H9 (cell line): ENCODE data around the gene VPS41. TPM values are rescaled to one million over a fixed set of nuclear protein-coding genes. Genes with fewer than 3 reads are reported as not detected.

Experiments
- DNase-seq: peaks from one replicate; pipeline ENCODE4 v3.0.0-alpha.2; 2017
- H2AFZ ChIP-seq: one replicate; pipeline ENCODE4 v1.6.1; 2013; ENCODE audit warnings: mild to moderate bottlenecking, low read length, control low read depth, moderate library complexity
- H2AK5ac ChIP-seq: 2 replicates; pipeline ENCODE4 v1.6.1; 2013; ENCODE audit warnings: low read length, control low read depth, mixed read lengths; ENCODE audit not compliant: insufficient read length
- H2BK120ac ChIP-seq: one replicate; pipeline ENCODE4 v1.6.1; 2013; ENCODE audit warnings: low read depth, mild to moderate bottlenecking, low read length, control low read depth, inconsistent platforms; ENCODE audit not compliant: poor library complexity, severe bottlenecking
- H2BK12ac ChIP-seq: 2 replicates; pipeline ENCODE4 v1.6.1; 2013; ENCODE audit warnings: low read length, control low read depth, mixed read lengths, low read depth; ENCODE audit not compliant: insufficient read length
- H2BK15ac ChIP-seq: 2 replicates; pipeline ENCODE4 v1.6.1; 2013; ENCODE audit warnings: low read depth, low read length, control low read depth
- H2BK20ac ChIP-seq: one replicate; pipeline ENCODE4 v1.6.1; 2013; ENCODE audit warnings: low read depth, mild to moderate bottlenecking, low read length, control low read depth, inconsistent platforms; ENCODE audit not compliant: poor library complexity, severe bottlenecking
- H2BK5ac ChIP-seq: 2 replicates; pipeline ENCODE4 v1.6.1; 2013; ENCODE audit warnings: low read length, control low read depth, mixed read lengths; ENCODE audit not compliant: insufficient read length
- H3K14ac ChIP-seq: 2 replicates; pipeline ENCODE4 v1.6.1; 2013; ENCODE audit warnings: low read length, control low read depth; ENCODE audit not compliant: insufficient read depth
- H3K18ac ChIP-seq: 2 replicates; pipeline ENCODE4 v1.6.1; 2013; ENCODE audit warnings: low read depth, mild to moderate bottlenecking, mixed read lengths, low read length, control low read depth; ENCODE audit not compliant: insufficient read length
- H3K23ac ChIP-seq: 2 replicates; pipeline ENCODE4 v1.6.1; 2013; ENCODE audit warnings: low read length, control low read depth, mixed read lengths, low read depth; ENCODE audit not compliant: insufficient read length
- H3K23me2 ChIP-seq: 2 replicates; pipeline ENCODE4 v1.6.1; 2013; ENCODE audit warnings: low read depth, mild to moderate bottlenecking, mixed read lengths, low read length, control low read depth; ENCODE audit not compliant: insufficient read length, poor library complexity, severe bottlenecking
- H3K27ac ChIP-seq: 2 replicates; pipeline ENCODE4 v1.5.1; 2013; ENCODE audit warnings: low read length, control low read depth, mixed read lengths, low read depth; ENCODE audit not compliant: insufficient read length
- H3K27me3 ChIP-seq: 2 replicates; pipeline ENCODE4 v1.6.1; 2013; ENCODE audit warnings: low read length, control low read depth, inconsistent platforms; ENCODE audit not compliant: insufficient read depth
- H3K4ac ChIP-seq: 2 replicates; pipeline ENCODE4 v1.6.1; 2013; ENCODE audit warnings: low read depth, mild to moderate bottlenecking, control low read depth, inconsistent platforms, low read length, moderate library complexity
- H3K4me1 ChIP-seq: 2 replicates; pipeline ENCODE4 v1.6.1; 2013; ENCODE audit warnings: low read length, control low read depth, inconsistent platforms; ENCODE audit not compliant: insufficient read depth
- H3K4me2 ChIP-seq: 2 replicates; pipeline ENCODE4 v1.6.1; 2013; ENCODE audit warnings: low read length, control low read depth, mixed read lengths; ENCODE audit not compliant: insufficient read length, insufficient read depth
- H3K56ac ChIP-seq: 2 replicates; pipeline ENCODE4 v1.6.1; 2013; ENCODE audit warnings: low read depth, mild to moderate bottlenecking, mixed read lengths, low read length, control low read depth; ENCODE audit not compliant: insufficient read length
- H3K79me1 ChIP-seq: 2 replicates; pipeline ENCODE4 v1.6.1; 2013; ENCODE audit warnings: low read depth, mild to moderate bottlenecking, moderate library complexity, low read length, control low read depth, inconsistent platforms; ENCODE audit not compliant: insufficient read depth, poor library complexity, severe bottlenecking
- H3K79me2 ChIP-seq: 2 replicates; pipeline ENCODE4 v1.6.1; 2013; ENCODE audit warnings: low read length, control low read depth, inconsistent platforms; ENCODE audit not compliant: insufficient read depth
- H3K9ac ChIP-seq: 2 replicates; pipeline ENCODE4 v1.6.1; 2013; ENCODE audit warnings: low read length, control low read depth, mixed read lengths; ENCODE audit not compliant: insufficient read length; ENCODE audit errors: extremely low read depth
- H3K9me3 ChIP-seq: one replicate; pipeline ENCODE4 v1.6.1; 2013; ENCODE audit warnings: low read depth, low read length, inconsistent platforms; ENCODE audit not compliant: control insufficient read depth
- H3T11ph ChIP-seq: one replicate; pipeline ENCODE4 v1.6.1; 2013; ENCODE audit warnings: mild to moderate bottlenecking, low read length, control low read depth, inconsistent platforms
- H4K20me1 ChIP-seq: one replicate; pipeline ENCODE4 v1.6.1; 2013; ENCODE audit not compliant: control insufficient read depth, insufficient read length, insufficient read depth
- H4K5ac ChIP-seq: 2 replicates; pipeline ENCODE4 v1.6.1; 2013; ENCODE audit warnings: low read depth, mild to moderate bottlenecking, mixed read lengths, low read length, control low read depth; ENCODE audit not compliant: insufficient read length
- H4K8ac ChIP-seq: replicated peaks from 2 replicates; pipeline ENCODE4 v1.6.1; 2013; ENCODE audit warnings: low read length, control low read depth, mixed read lengths, low read depth; ENCODE audit not compliant: insufficient read length
- H4K91ac ChIP-seq: 2 replicates; pipeline ENCODE4 v1.6.1; 2013; ENCODE audit warnings: low read depth, mild to moderate bottlenecking, moderate library complexity, mixed read lengths, low read length, control low read depth; ENCODE audit not compliant: insufficient read length
- H3K27ac Mint-ChIP-seq, 3 experiments: 2 replicates in 2 of 3; 3 replicates in 1 of 3; pipeline ENCODE4 v1.8.0; 2020 to 2021; ENCODE audit warnings: mixed read lengths in 3 of 3, mild to moderate bottlenecking in 1 of 3, moderate library complexity in 1 of 3
- H3K27me3 Mint-ChIP-seq: 2 replicates; pipeline ENCODE4 v1.8.0; 2021; ENCODE audit warnings: low read depth, mild to moderate bottlenecking, moderate library complexity, mixed read lengths
- H3K36me3 Mint-ChIP-seq, 3 experiments: 2 replicates in 2 of 3; 3 replicates in 1 of 3; pipeline ENCODE4 v1.8.0; 2020 to 2021; ENCODE audit warnings: low read depth in 3 of 3, mixed read lengths in 3 of 3; ENCODE audit not compliant: insufficient read depth in 1 of 3
- H3K4me1 Mint-ChIP-seq, 2 experiments: 2 replicates each; pipeline ENCODE4 v1.8.0; 2020; ENCODE audit warnings: mixed read lengths in 2 of 2
- H3K4me3 Mint-ChIP-seq, 2 experiments: 2 replicates in 1 of 2; 3 replicates in 1 of 2; pipeline ENCODE4 v1.8.0; 2020 to 2021; ENCODE audit warnings: mild to moderate bottlenecking in 2 of 2, mixed read lengths in 2 of 2, moderate library complexity in 1 of 2
- H3K9me3 Mint-ChIP-seq, 2 experiments: 2 replicates in 1 of 2; 3 replicates in 1 of 2; pipeline ENCODE4 v1.8.0; 2020; ENCODE audit warnings: mild to moderate bottlenecking in 2 of 2, mixed read lengths in 2 of 2, moderate library complexity in 1 of 2
- CTCF ChIP-seq: fragments of 200-600 bp; sonication (generic); conservative IDR thresholded peaks from 3 replicates; pipeline ENCODE4 v1.8.0; 2021; ENCODE audit warnings: antibody characterized with exemption, mild to moderate bottlenecking
- WGBS: extraction: QIAGEN DNeasy Blood & Tissue Kit; methylation state at CpG from one replicate; pipeline ENCODE4 v1.1.7; 2013; ENCODE audit warnings: missing lambda C conversion rate, low lambda C conversion rate, mixed read lengths; ENCODE audit not compliant: insufficient read length; ENCODE audit errors: extremely low coverage; 5-methylcytosine and 5-hydroxymethylcytosine counted together
- total RNA-seq: library from RNA; stranded (reverse); gene quantifications from 2 replicates; pipeline ENCODE4 v1.2.1, GENCODE V29; 2021

The VPS41 gene
- total RNA-seq, 1 experiment from 2014 or later = 49.3 TPM

DNA sequence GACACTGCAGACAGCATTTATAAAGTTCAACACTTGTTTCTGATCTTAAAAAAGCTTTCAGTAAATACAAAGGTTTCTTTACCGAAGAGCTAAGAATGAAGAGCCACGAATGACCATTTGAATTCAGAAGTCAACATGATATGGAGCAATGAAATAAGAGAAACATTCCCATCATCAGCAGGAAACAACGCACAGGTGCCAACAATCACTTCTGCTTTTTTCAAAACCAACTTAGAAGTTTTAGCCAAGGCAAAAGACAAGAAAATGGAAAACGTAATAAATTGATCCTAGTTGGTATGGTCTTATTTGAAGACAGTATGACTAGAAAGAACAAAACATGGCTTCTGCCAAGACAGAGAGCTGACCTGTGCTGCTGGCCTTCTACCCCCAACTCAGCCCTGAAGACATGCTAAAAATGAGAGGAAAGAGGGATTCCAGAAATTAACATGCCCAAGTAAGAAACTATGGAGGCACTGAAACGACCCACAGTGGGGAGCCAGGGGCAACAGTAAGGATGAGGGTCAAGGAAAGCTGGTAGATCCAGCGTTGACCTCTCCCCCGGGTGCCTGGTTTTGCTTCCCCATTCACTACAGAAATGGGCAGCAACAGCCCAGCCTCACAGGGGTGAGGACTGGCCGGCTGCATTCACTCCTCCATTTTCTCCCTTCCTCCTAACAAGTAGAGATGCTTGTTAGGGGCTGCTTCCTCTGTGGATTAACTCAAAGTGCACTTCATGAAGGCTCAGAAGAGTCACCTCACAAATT lies 30.1 kb downstream of the VPS41 start:
- Histone ChIP-seq H3K79me1 (peaks cover 3% of the 10 kb centered on the region), H3K56ac (no peak overlapping the region), H3K27me3 (no peaks in the 10 kb centered on the region), H2BK120ac (no peak overlapping the region), H4K20me1 (no peaks in the 10 kb centered on the region), H3K14ac (no peak overlapping the region; the same call in 1 of the 2 replicates), H3K9ac (no peak overlapping the region), H4K91ac (no peak overlapping the region), H3K4me2 (no peak overlapping the region), H3K9me3 (no peaks in the 10 kb centered on the region), H3K23me2 (no peaks in the 10 kb centered on the region), H4K5ac (no peak overlapping the region), H3K4me1 (no peaks in the 10 kb centered on the region), H3K79me2 (no peaks in the 10 kb centered on the region), H3T11ph (no peak overlapping the region), H2AFZ (no peak overlapping the region), H3K23ac (no peak overlapping the region), H3K4ac (no peak overlapping the region), H2BK12ac (no peak overlapping the region), H4K8ac (no peak overlapping the region), H2BK20ac (no peak overlapping the region), H2BK5ac (no peak overlapping the region), H2BK15ac (no peak overlapping the region), H3K27ac (no peak overlapping the region), H3K18ac (no peak overlapping the region), H2AK5ac (no peak overlapping the region)
- DNase-seq = no peak
- no peak for TF ChIP-seq CTCF
- H3K4me3 Mint-ChIP-seq = no peak overlapping the region
- H3K9me3 Mint-ChIP-seq = peaks cover 0 to 3% of the 10 kb centered on the region in 2 experiments; a peak in 2 of 5 replicates
- WGBS = no CpG with 5 or more reads among the region's 8 CpGs
- peaks cover 10 to 14% of the 10 kb centered on the region in 2 experiments for H3K4me1 Mint-ChIP-seq
- H3K27me3 Mint-ChIP-seq = no peaks in the 10 kb centered on the region
- peaks cover 7 to 24% (median 10%) of the 10 kb centered on the region in 3 experiments; a peak in 6 of 7 replicates for H3K36me3 Mint-ChIP-seq
- H3K27ac Mint-ChIP-seq = peak overlapping the region in 1 of 3 experiments; percentile 46; a peak in 1 of 7 replicates
